ENCODE data around the gene TRAF2. TPM values are rescaled to one million over a fixed set of nuclear protein-coding genes. Genes with fewer than 3 reads are reported as not detected.

TRAF2 gene
- total and polyA plus RNA-seq, 2 of the 13 experiments (the other 11 are each of a cell fraction or from before 2014, with no cell fraction given): 12.4 to 13.6 TPM

GRCh38 chr9:136854113-136854841 lies 32.0 kb upstream of the TRAF2 start (continued):
- TF ChIP-seq ZHX2 (IDR thresholded peaks at IDR 0.05; ENCODE audit: low read depth) (no peak), ZHX2 (CRISPR knock-in tag; IDR thresholded peaks at IDR 0.05; ENCODE audit: borderline replicate concordance) (no peak), ZNF777 (CRISPR knock-in tag; IDR thresholded peaks at IDR 0.05) (no peak), LCORL (IDR thresholded peaks at IDR 0.05) (no peak), LCORL (CRISPR knock-in tag; IDR thresholded peaks at IDR 0.05) (no peak), ARID3A (IDR thresholded peaks at IDR 0.05; ENCODE audit: low read depth, low read length) (no peak), MLXIP (CRISPR knock-in tag; IDR thresholded peaks at IDR 0.05; ENCODE audit: borderline replicate concordance) (no peak), FUBP1 (CRISPR knock-in tag; IDR thresholded peaks at IDR 0.05; ENCODE audit: borderline replicate concordance) (no peak)
